Trophoblast cell (in vitro differentiated cells and primary cell): ENCODE results near the gene SPAM1. TPM values are rescaled to one million over a fixed set of nuclear protein-coding genes. Genes with fewer than 3 reads are reported as not detected.

Experiments
- DNase-seq, 2 donors: peaks; one replicate each; pipeline ENCODE4 v3.0.0-alpha.2; 2016
- H2AFZ ChIP-seq: 2 replicates; pipeline ENCODE4 v1.6.1; 2013; ENCODE audit warnings: low read length, moderate library complexity, mild to moderate bottlenecking; ENCODE audit not compliant: insufficient read depth, poor library complexity
- H2AK5ac ChIP-seq: 2 replicates; pipeline ENCODE4 v1.6.1; 2013; ENCODE audit warnings: mild to moderate bottlenecking, low read length
- H2BK120ac ChIP-seq: 2 replicates; pipeline ENCODE4 v1.6.1; 2013; ENCODE audit warnings: low read length, mild to moderate bottlenecking, moderate library complexity; ENCODE audit not compliant: insufficient read depth, poor library complexity
- H2BK12ac ChIP-seq: 2 replicates; pipeline ENCODE4 v1.6.1; 2013; ENCODE audit warnings: mild to moderate bottlenecking, low read length, moderate library complexity
- H2BK5ac ChIP-seq: 2 replicates; pipeline ENCODE4 v1.6.1; 2013; ENCODE audit warnings: low read length, low read depth, moderate library complexity, mild to moderate bottlenecking; ENCODE audit not compliant: poor library complexity
- H3K14ac ChIP-seq: 2 replicates; pipeline ENCODE4 v1.6.1; 2013; ENCODE audit warnings: mild to moderate bottlenecking, low read length
- H3K18ac ChIP-seq: 2 replicates; pipeline ENCODE4 v1.6.1; 2013; ENCODE audit warnings: mild to moderate bottlenecking, low read length
- H3K23ac ChIP-seq: 2 replicates; pipeline ENCODE4 v1.6.1; 2013; ENCODE audit warnings: low read length
- H3K27ac ChIP-seq: 2 replicates; pipeline ENCODE4 v1.5.1; 2013; ENCODE audit warnings: low read depth, mild to moderate bottlenecking, inconsistent platforms, low read length, moderate library complexity
- H3K27me3 ChIP-seq: 2 replicates; pipeline ENCODE4 v1.6.1; 2013; ENCODE audit warnings: inconsistent platforms, mild to moderate bottlenecking, low read length, moderate library complexity; ENCODE audit not compliant: insufficient read depth
- H3K36me3 ChIP-seq, 2 experiments: 1 replicate in 1 of 2; 2 replicates in 1 of 2; pipeline ENCODE4 v1.6.1; 2013; ENCODE audit warnings: low read length in 2 of 2, mild to moderate bottlenecking in 2 of 2, moderate library complexity in 1 of 2; ENCODE audit not compliant: insufficient read depth in 2 of 2, control insufficient read depth in 1 of 2
- H3K4ac ChIP-seq: 2 replicates; pipeline ENCODE4 v1.6.1; 2013; ENCODE audit warnings: low read depth, mild to moderate bottlenecking, low read length, moderate library complexity
- H3K4me1 ChIP-seq, 2 experiments: 1 replicate in 1 of 2; 2 replicates in 1 of 2; pipeline ENCODE4 v1.6.1; 2013; ENCODE audit warnings: low read length in 2 of 2, mild to moderate bottlenecking in 2 of 2, moderate library complexity in 1 of 2; ENCODE audit not compliant: insufficient read depth in 2 of 2, control insufficient read depth in 1 of 2
- H3K4me2 ChIP-seq: 2 replicates; pipeline ENCODE4 v1.6.1; 2013; ENCODE audit warnings: inconsistent platforms, mild to moderate bottlenecking, low read length, moderate library complexity
- H3K4me3 ChIP-seq: 2 replicates; pipeline ENCODE4 v1.5.1; 2013; ENCODE audit warnings: mild to moderate bottlenecking, low read depth, low read length, inconsistent platforms
- H3K79me1 ChIP-seq: one replicate; pipeline ENCODE4 v1.6.1; 2013; ENCODE audit warnings: low read length
- H3K79me2 ChIP-seq: 2 replicates; pipeline ENCODE4 v1.6.1; 2013; ENCODE audit warnings: low read length, mild to moderate bottlenecking; ENCODE audit not compliant: control insufficient read depth, insufficient read depth, poor library complexity
- H3K9ac ChIP-seq: 2 replicates; pipeline ENCODE4 v1.6.1; 2013; ENCODE audit warnings: mild to moderate bottlenecking, low read length
- H3K9me3 ChIP-seq: 2 replicates; pipeline ENCODE4 v1.6.1; 2013; ENCODE audit warnings: low read depth, mild to moderate bottlenecking, control low read depth, inconsistent platforms, low read length; ENCODE audit not compliant: insufficient read depth
- H4K12ac ChIP-seq: 2 replicates; pipeline ENCODE4 v1.6.1; 2013; ENCODE audit warnings: low read depth, mild to moderate bottlenecking, low read length, moderate library complexity
- H4K8ac ChIP-seq: 2 replicates; pipeline ENCODE4 v1.6.1; 2013; ENCODE audit warnings: low read depth, mild to moderate bottlenecking, low read length, moderate library complexity
- H4K91ac ChIP-seq: one replicate; pipeline ENCODE4 v1.6.1; 2013; ENCODE audit warnings: low read depth, mild to moderate bottlenecking, low read length, moderate library complexity
- WGBS: extraction: QIAGEN DNeasy Blood & Tissue Kit; methylation state at CpG from one replicate; pipeline ENCODE4 v1.1.7; 2013; ENCODE audit warnings: missing lambda C conversion rate; ENCODE audit not compliant: insufficient read length, insufficient coverage; ENCODE audit errors: extremely low coverage; 5-methylcytosine and 5-hydroxymethylcytosine counted together
- polyA plus RNA-seq: library from polyadenylated mRNA; stranded (reverse); fragments of 200-250 nt; gene quantifications from 2 replicates; pipeline ENCODE4 v1.2.3, GENCODE V29; 2013

The SPAM1 gene, protein sequence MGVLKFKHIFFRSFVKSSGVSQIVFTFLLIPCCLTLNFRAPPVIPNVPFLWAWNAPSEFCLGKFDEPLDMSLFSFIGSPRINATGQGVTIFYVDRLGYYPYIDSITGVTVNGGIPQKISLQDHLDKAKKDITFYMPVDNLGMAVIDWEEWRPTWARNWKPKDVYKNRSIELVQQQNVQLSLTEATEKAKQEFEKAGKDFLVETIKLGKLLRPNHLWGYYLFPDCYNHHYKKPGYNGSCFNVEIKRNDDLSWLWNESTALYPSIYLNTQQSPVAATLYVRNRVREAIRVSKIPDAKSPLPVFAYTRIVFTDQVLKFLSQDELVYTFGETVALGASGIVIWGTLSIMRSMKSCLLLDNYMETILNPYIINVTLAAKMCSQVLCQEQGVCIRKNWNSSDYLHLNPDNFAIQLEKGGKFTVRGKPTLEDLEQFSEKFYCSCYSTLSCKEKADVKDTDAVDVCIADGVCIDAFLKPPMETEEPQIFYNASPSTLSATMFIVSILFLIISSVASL
- 0.34 and 0.39 TPM in 2 replicates for polyA plus RNA-seq

DNA sequence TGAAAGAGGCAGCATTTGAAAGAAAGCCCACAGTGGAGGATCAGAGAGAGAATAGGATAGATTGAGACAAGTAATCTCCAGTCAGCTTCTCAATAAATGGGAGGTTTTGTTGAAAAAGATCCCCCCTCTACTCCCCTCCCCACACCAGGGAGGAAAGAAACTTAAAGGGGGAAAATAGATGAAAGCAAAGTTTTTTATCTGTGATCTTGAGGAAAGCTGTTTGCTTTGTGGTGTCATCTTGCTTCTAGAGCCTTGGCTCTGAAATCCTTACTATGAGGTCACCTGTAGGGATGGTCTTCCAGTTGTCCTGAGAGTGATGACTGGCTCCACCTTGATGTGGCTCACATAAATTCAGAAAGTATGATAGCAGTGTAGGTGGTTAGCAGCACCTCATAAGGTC, at the start of gene SPAM1:
SPAM1 (plus strand) TSS at position 301 of the 400 bp plus-strand sequence. CDS start 28,330 bp downstream, outside the sequence.
- H2BK12ac ChIP-seq, result no peak within 1 kb of the TSS
- no peak for DNase-seq
- H3K4me1 ChIP-seq, result peaks cover 0 to 3% of the 10 kb centered on the region in 2 experiments
- H3K79me1 ChIP-seq, result peaks cover 14% of the 10 kb centered on the region
- H4K12ac ChIP-seq, result no peak within 1 kb of the TSS
- peak within 1 kb of the TSS; percentile 31 for H2BK120ac ChIP-seq
- H3K14ac ChIP-seq, result no peak within 1 kb of the TSS
- no peak within 1 kb of the TSS for H4K8ac ChIP-seq
- H3K4me3 ChIP-seq, result no peak within 1 kb of the TSS
- H3K4ac ChIP-seq, result no peak within 1 kb of the TSS
- H3K27me3 ChIP-seq, result no peaks in the 10 kb centered on the region
- H3K79me2 ChIP-seq, result no peaks in the 10 kb centered on the region
- no peak within 1 kb of the TSS for H3K9ac ChIP-seq
- no peak within 1 kb of the TSS for H2AK5ac ChIP-seq
- H4K91ac ChIP-seq, result peak within 1 kb of the TSS; percentile 18
- H3K23ac ChIP-seq, result no peak within 1 kb of the TSS
- H3K36me3 ChIP-seq, result no peaks in the 10 kb centered on the region
- H3K9me3 ChIP-seq, result peaks cover 3% of the 10 kb centered on the region
- no peak within 1 kb of the TSS for H2BK5ac ChIP-seq
- no peak within 1 kb of the TSS for H3K4me2 ChIP-seq
- H3K27ac ChIP-seq, result no peak within 1 kb of the TSS
- no peak within 1 kb of the TSS for H3K18ac ChIP-seq
- no peak within 1 kb of the TSS for H2AFZ ChIP-seq

DNA sequence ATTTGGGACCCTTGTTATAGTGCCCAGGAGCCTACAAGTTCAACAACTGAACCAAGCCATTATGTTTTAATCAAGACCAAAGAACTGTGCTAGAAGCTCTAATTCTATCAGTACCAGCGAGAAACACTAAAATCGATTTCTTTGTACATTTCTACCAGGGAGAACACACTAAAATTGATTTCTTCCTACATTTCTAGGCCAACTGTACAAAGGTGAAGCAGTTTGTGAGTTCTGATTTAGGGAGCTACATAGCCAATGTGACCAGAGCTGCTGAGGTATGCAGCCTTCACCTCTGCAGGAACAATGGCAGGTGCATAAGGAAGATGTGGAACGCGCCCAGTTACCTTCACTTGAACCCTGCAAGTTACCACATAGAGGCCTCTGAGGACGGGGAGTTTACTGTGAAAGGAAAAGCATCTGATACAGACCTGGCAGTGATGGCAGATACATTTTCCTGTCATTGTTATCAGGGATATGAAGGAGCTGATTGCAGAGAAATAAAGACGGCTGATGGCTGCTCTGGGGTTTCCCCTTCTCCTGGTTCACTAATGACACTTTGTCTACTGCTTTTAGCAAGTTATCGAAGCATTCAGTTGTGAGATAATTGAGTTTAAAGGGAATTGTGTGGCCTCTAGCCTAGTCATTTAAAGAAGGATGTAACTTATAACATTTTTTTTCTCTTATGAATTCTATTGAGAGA, 48.3 kb upstream of the SPAM1 start:
- no peak overlapping the region for H2BK120ac ChIP-seq
- H3K4me1 ChIP-seq, result no peaks in the 10 kb centered on the region
- H4K91ac ChIP-seq, result no peak overlapping the region
- H3K18ac ChIP-seq, result no peak overlapping the region
- no peak overlapping the region for H3K23ac ChIP-seq
- no peak for DNase-seq
- H3K9me3 ChIP-seq, result no peaks in the 10 kb centered on the region
- WGBS, result no CpG with 5 or more reads among the region's 7 CpGs
- no peak overlapping the region for H3K9ac ChIP-seq
- H3K27ac ChIP-seq, result no peak overlapping the region
- H3K4me3 ChIP-seq, result no peak overlapping the region
- H2BK12ac ChIP-seq, result no peak overlapping the region
- no peak overlapping the region for H3K4ac ChIP-seq
- H4K8ac ChIP-seq, result no peak overlapping the region
- no peak overlapping the region for H4K12ac ChIP-seq
- H3K14ac ChIP-seq, result no peak overlapping the region
- no peaks in the 10 kb centered on the region for H3K79me1 ChIP-seq
- H3K27me3 ChIP-seq, result no peaks in the 10 kb centered on the region
- no peak overlapping the region for H3K4me2 ChIP-seq
- no peak overlapping the region for H2AFZ ChIP-seq
- H3K36me3 ChIP-seq, result no peaks in the 10 kb centered on the region
- H2BK5ac ChIP-seq, result no peak overlapping the region
- no peaks in the 10 kb centered on the region for H3K79me2 ChIP-seq
- H2AK5ac ChIP-seq, result no peak overlapping the region

DNA sequence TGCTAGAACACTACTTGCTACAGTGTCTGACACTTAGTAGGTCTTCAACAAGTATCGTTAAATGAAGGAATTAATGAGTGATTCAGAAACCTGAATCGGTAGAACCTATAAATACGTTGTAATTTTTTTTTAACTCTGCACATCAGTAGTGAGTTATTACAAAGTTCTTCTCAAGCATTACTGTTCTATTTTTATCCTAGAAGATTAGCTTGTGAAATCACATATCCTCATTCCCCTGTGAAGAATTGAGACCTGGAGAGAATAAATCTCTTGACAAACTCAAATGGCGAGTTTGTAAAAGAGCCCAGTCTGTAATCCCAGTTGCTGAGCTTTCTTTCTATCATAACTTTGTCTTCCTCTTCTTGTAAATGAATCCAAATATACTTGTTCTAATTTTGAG, 45.4 kb upstream of the SPAM1 start:
- no peak overlapping the region for H2BK5ac ChIP-seq
- H3K18ac ChIP-seq, result no peak overlapping the region
- no peak overlapping the region for H3K4me3 ChIP-seq
- no peaks in the 10 kb centered on the region for H3K36me3 ChIP-seq
- H2BK120ac ChIP-seq, result no peak overlapping the region
- H4K8ac ChIP-seq, result no peak overlapping the region
- DNase-seq, result no peak
- no peak overlapping the region for H3K23ac ChIP-seq
- H3K4me1 ChIP-seq, result no peaks in the 10 kb centered on the region
- H3K4ac ChIP-seq, result no peak overlapping the region
- no CpG with 5 or more reads among the region's 4 CpGs for WGBS
- no peaks in the 10 kb centered on the region for H3K27me3 ChIP-seq
- H3K79me2 ChIP-seq, result no peaks in the 10 kb centered on the region
- H4K91ac ChIP-seq, result no peak overlapping the region
- no peak overlapping the region for H2AK5ac ChIP-seq
- no peak overlapping the region for H3K14ac ChIP-seq
- no peak overlapping the region for H4K12ac ChIP-seq
- H3K27ac ChIP-seq, result no peak overlapping the region
- no peak overlapping the region for H2AFZ ChIP-seq
- no peaks in the 10 kb centered on the region for H3K9me3 ChIP-seq
- no peaks in the 10 kb centered on the region for H3K79me1 ChIP-seq
- H3K9ac ChIP-seq, result no peak overlapping the region
- no peak overlapping the region for H3K4me2 ChIP-seq
- H2BK12ac ChIP-seq, result no peak overlapping the region

DNA sequence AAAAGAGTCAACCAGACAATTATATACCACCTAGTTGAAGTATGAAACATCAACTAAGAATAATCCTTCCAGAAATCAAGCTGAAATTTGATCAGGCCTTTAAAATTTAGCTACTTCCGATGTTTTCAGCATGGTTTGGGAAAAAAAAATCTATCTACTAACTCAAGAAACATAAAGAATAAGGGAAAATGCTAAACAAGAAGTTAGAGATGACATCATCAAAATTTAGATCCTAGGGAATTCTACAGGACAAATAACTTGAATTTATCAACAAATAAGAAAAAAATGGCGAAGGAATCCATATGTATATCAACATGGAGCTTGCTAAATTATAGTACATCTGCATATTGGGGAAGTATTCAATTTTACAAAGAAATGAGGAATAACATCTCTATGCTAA, 43.7 kb upstream of the SPAM1 start:
- Histone ChIP-seq H3K23ac (no peak overlapping the region), H2BK12ac (no peak overlapping the region), H3K27ac (no peak overlapping the region), H3K4me2 (no peak overlapping the region), H4K91ac (no peak overlapping the region), H3K79me2 (no peaks in the 10 kb centered on the region), H3K27me3 (no peaks in the 10 kb centered on the region), H2BK5ac (no peak overlapping the region), H2BK120ac (no peak overlapping the region), H3K9ac (no peak overlapping the region), H3K14ac (no peak overlapping the region), H4K8ac (no peak overlapping the region), H2AK5ac (no peak overlapping the region), H3K18ac (no peak overlapping the region), H3K79me1 (no peaks in the 10 kb centered on the region), H3K36me3 (no peaks in the 10 kb centered on the region), H3K4me3 (no peak overlapping the region), H3K9me3 (no peaks in the 10 kb centered on the region), H3K4ac (no peak overlapping the region), H3K4me1 (no peaks in the 10 kb centered on the region), H2AFZ (no peak overlapping the region), H4K12ac (no peak overlapping the region)
- DNase-seq, result no peak
- no CpG with 5 or more reads among the region's 2 CpGs for WGBS
